ENCODE measurements around the gene PGC. TPM values are rescaled to one million over a fixed set of nuclear protein-coding genes. Genes with fewer than 3 reads are reported as not detected.

Gene PGC
- total RNA-seq, 4 donors from 2014 or later = 1.5 TPM; not detected in 3

DNA sequence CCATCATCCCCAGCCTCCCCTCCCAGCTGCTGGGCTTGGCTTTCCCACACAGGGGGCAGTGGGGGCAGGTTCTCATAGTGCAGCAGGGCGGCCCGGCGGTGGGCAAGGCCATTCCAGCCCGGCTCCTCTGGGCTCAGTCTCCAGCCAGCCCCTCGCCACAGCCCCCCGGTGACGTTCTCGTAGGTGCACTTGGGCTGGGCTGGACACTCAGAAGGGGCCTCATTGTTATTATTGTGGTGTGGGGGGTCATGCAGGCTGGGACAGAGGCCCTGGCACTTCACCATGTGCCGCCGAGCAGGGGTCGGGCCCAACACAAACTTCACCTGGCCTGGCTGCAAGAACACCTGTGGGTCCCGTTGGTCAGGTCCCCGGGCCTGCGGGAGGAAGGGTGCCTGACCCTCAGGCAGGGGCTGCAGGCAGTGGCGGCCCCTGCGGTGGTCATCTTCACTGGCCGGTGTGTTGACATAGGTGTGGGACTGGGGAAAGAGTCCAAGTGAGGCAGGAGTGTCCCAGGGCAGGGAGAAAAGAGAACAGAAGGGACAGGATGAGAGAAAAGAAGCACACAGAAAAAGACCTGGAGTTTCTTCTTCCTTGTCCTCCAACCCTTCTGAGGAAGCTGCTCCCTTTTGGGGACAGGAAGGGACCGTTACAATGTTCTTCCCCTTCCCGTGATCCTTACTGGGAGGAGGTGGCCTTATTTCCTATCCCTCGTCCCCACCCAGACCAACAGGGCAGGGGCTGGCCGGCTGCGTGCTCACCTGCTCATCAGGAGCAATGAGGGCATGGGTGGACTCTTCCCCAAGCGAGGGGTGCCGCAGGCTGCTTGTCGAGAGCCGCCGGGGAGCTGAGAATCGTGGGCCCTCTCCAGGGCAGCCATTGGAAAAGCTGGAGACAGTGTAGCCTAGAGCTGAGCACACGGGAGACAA, 24.1 kb upstream of the PGC start:
- Histone ChIP-seq H3K27ac (no peak overlapping the region), H3K27me3 (no peaks in the 10 kb centered on the region), H3K4me1 (peaks cover 0 to 13% (median 6%) of the 10 kb centered on the region in 4 donors), H3K4me3 (no peak overlapping the region), H3K36me3 (peaks cover 0 to 34% (median 17%) of the 10 kb centered on the region in 4 donors), H3K9me3 (no peaks in the 10 kb centered on the region)
- WGBS, 2 donors (ENCODE audit: low coverage in 1 of 2) = 90 to 91% methylated on average over 8 to 21 of the region's 29 CpGs
- intact Hi-C loops (cut with DNase I; ENCODE audit: low total_unique reads) = no loop called here
- in situ Hi-C loops (cut with MboI; ENCODE audit: low pct_ligation_motif_present in 1 of 4, low pct_unique_long_range_greater_than_20kb in 1 of 4, low sequenced_read_pairs in 3 of 4) = no loop called here
- no peak for DNase-seq
- TF ChIP-seq EP300 (IDR thresholded peaks at IDR 0.05; ENCODE audit: low read depth) (no peak), POLR2A (IDR thresholded peaks at IDR 0.05) (no peak), POLR2AphosphoS5 (IDR thresholded peaks at IDR 0.05) (no peak)
- TF ChIP-seq, protein P1, sequence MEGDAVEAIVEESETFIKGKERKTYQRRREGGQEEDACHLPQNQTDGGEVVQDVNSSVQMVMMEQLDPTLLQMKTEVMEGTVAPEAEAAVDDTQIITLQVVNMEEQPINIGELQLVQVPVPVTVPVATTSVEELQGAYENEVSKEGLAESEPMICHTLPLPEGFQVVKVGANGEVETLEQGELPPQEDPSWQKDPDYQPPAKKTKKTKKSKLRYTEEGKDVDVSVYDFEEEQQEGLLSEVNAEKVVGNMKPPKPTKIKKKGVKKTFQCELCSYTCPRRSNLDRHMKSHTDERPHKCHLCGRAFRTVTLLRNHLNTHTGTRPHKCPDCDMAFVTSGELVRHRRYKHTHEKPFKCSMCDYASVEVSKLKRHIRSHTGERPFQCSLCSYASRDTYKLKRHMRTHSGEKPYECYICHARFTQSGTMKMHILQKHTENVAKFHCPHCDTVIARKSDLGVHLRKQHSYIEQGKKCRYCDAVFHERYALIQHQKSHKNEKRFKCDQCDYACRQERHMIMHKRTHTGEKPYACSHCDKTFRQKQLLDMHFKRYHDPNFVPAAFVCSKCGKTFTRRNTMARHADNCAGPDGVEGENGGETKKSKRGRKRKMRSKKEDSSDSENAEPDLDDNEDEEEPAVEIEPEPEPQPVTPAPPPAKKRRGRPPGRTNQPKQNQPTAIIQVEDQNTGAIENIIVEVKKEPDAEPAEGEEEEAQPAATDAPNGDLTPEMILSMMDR (IDR thresholded peaks at IDR 0.05) = no peak

DNA sequence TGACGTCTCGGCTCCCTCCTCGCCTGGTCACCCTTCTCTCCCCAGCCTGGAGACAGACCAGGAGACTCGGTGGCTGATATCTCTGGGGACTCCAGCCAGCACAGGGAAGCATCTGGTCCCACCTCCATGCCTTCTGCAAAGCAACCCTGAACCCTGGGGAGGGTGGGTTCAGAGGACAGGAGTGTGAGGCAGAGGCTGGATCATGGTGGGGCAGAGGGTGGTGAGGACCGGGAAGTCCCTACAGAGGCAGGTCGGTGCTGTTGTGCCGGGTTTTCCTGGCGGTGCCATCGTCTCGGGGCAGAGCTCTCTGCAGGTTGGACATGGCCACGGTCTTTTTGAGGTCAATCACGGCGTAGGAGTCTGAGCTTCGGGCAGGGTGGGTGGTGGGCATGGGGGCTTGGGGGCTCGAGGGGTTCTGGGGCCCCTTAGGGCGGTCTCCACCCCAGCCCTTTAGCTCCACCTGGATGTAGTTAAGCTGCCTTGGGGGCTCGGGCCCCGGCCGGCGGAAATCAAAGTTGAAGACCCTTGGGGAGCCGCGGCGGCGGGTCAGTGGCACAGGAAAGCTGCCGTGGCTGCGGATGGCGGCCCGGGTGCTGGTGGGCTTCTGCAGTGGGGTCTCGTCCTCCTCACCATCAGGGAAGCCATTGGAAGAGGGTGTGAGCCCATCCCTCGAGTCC, 23.3 kb upstream of the PGC start:
- 90% methylated on average over 30 of the region's 30 CpGs; no CpG with 5 or more reads in 1 of the 2 donors for WGBS, 2 donors (ENCODE audit: low coverage in 1 of 2)
- Histone ChIP-seq H3K27me3 (no peaks in the 10 kb centered on the region), H3K4me1 (peaks cover 0 to 13% (median 6%) of the 10 kb centered on the region in 4 donors), H3K27ac (no peak overlapping the region), H3K4me3 (no peak overlapping the region), H3K9me3 (no peaks in the 10 kb centered on the region), H3K36me3 (peaks cover 0 to 34% (median 17%) of the 10 kb centered on the region in 4 donors)
- no peak for DNase-seq
- in situ Hi-C loops (cut with MboI; ENCODE audit: low pct_ligation_motif_present in 1 of 4, low pct_unique_long_range_greater_than_20kb in 1 of 4, low sequenced_read_pairs in 3 of 4) = no loop called here
- intact Hi-C loops (cut with DNase I; ENCODE audit: low total_unique reads) = no loop called here
- TF ChIP-seq POLR2AphosphoS5 (IDR thresholded peaks at IDR 0.05) = no peak
- TF ChIP-seq EP300 (IDR thresholded peaks at IDR 0.05; ENCODE audit: low read depth) = no peak
- TF ChIP-seq POLR2A (IDR thresholded peaks at IDR 0.05) = no peak
- TF ChIP-seq, protein P1 (IDR thresholded peaks at IDR 0.05) = no peak

DNA sequence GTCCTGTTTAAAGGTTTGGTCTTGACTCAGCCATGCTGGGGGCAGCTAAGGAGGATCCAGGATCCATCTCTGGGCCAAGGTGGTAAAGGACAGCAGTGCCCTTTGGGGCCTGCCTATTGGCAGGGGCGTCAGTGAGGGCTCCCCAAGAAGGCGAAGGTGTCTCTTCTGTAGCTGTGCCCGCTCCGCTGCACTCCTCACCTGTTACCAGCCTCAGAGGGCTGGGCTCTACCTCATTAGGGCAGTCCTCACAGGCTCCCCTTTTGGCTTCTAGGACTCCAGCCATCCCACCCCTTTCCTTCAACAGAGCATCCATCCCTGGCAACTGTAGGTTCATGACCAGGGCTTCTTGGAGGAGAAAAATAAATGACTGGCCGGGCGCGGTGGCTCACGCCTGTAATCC, 22.2 kb upstream of the PGC start:
- no peaks in the 10 kb centered on the region for H3K9me3 ChIP-seq
- DNase-seq = no peak
- H3K4me1 ChIP-seq = peaks cover 0 to 13% (median 6%) of the 10 kb centered on the region in 4 donors
- intact Hi-C loops (cut with DNase I; ENCODE audit: low total_unique reads) = no loop called here
- H3K27ac ChIP-seq = no peak overlapping the region
- WGBS, 2 donors (ENCODE audit: low coverage in 1 of 2) = 80 to 93% methylated on average over 1 to 8 of the region's 8 CpGs
- no peak overlapping the region for H3K4me3 ChIP-seq
- peaks cover 0 to 26% (median 14%) of the 10 kb centered on the region in 4 donors for H3K36me3 ChIP-seq
- TF ChIP-seq, protein P1 (IDR thresholded peaks at IDR 0.05) = no peak
- TF ChIP-seq POLR2AphosphoS5 (IDR thresholded peaks at IDR 0.05) (no peak), EP300 (IDR thresholded peaks at IDR 0.05; ENCODE audit: low read depth) (no peak), POLR2A (IDR thresholded peaks at IDR 0.05) (no peak)
- in situ Hi-C loops (cut with MboI; ENCODE audit: low pct_ligation_motif_present in 1 of 4, low pct_unique_long_range_greater_than_20kb in 1 of 4, low sequenced_read_pairs in 3 of 4) = no loop called here
- H3K27me3 ChIP-seq = no peaks in the 10 kb centered on the region
